Jurkat, Clone E6-1 (cell line): Measurements from ENCODE around the gene PLXNA2.

Experiments
- DNase-seq: peaks from one replicate; pipeline ENCODE4 v3.0.0-alpha.2; 2011; ENCODE audit warnings: low read depth, low spot score
- H3K4me3 ChIP-seq: 2 replicates; pipeline ENCODE4 v1.5.1; 2011; ENCODE audit warnings: mild to moderate bottlenecking, low read length, control low read depth, moderate library complexity

Gene PLXNA2

GRCh38 chr1:208190784-208191183 lies 53.4 kb downstream of the PLXNA2 start:
- DNase-seq: no peak
- H3K4me3 ChIP-seq: no peak overlapping the region

- H3K4me3 ChIP-seq: no peak overlapping the region
- no peak for DNase-seq
These were observed 54.5 kb downstream of the PLXNA2 start for GRCh38 chr1:208189716-208190115.

GRCh38 chr1:208189183-208189582 lies 55.0 kb downstream of the PLXNA2 start:
- no peak overlapping the region for H3K4me3 ChIP-seq
- peak; percentile 31 for DNase-seq

GRCh38 chr1:208188607-208189006 lies 55.6 kb downstream of the PLXNA2 start:
- H3K4me3 ChIP-seq: no peak overlapping the region
- no peak for DNase-seq

- DNase-seq: no peak
- H3K4me3 ChIP-seq: no peak overlapping the region
These were observed 56.6 kb downstream of the PLXNA2 start for GRCh38 chr1:208187499-208188041.

GRCh38 chr1:208185801-208186231 lies 58.4 kb downstream of the PLXNA2 start:
- DNase-seq: no peak
- no peak overlapping the region for H3K4me3 ChIP-seq

GRCh38 chr1:208184966-208185654 lies 59.1 kb downstream of the PLXNA2 start:
- no peak for DNase-seq
- no peak overlapping the region for H3K4me3 ChIP-seq

GRCh38 chr1:208183977-208184911 lies 59.9 kb downstream of the PLXNA2 start:
- H3K4me3 ChIP-seq: no peak overlapping the region
- no peak for DNase-seq

GRCh38 chr1:208182880-208183645 lies 61.1 kb downstream of the PLXNA2 start:
- no peak overlapping the region for H3K4me3 ChIP-seq
- no peak for DNase-seq

- no peak for DNase-seq
- H3K4me3 ChIP-seq: no peak overlapping the region
These were observed 62.8 kb downstream of the PLXNA2 start for GRCh38 chr1:208181364-208181763.

- no peak for DNase-seq
- H3K4me3 ChIP-seq: no peak overlapping the region
These were observed 63.8 kb downstream of the PLXNA2 start for GRCh38 chr1:208180421-208180820.

GRCh38 chr1:208179961-208180409 lies 64.2 kb downstream of the PLXNA2 start:
- no peak overlapping the region for H3K4me3 ChIP-seq
- DNase-seq: no peak

GRCh38 chr1:208179263-208179816 lies 64.8 kb downstream of the PLXNA2 start:
- no peak for DNase-seq
- no peak overlapping the region for H3K4me3 ChIP-seq

- DNase-seq: no peak
- H3K4me3 ChIP-seq: no peak overlapping the region
These were observed 66.1 kb downstream of the PLXNA2 start for GRCh38 chr1:208178091-208178529.

GRCh38 chr1:208177656-208178055 lies 66.5 kb downstream of the PLXNA2 start:
- no peak for DNase-seq
- no peak overlapping the region for H3K4me3 ChIP-seq

GRCh38 chr1:208176649-208177048 lies 67.5 kb downstream of the PLXNA2 start:
- DNase-seq: no peak
- H3K4me3 ChIP-seq: no peak overlapping the region

GRCh38 chr1:208175508-208175895 lies 68.7 kb downstream of the PLXNA2 start:
- H3K4me3 ChIP-seq: no peak overlapping the region
- no peak for DNase-seq

GRCh38 chr1:208174731-208175507 lies 69.3 kb downstream of the PLXNA2 start:
- DNase-seq: no peak
- no peak overlapping the region for H3K4me3 ChIP-seq
